Keratinocyte (primary cell): ENCODE measurements around the gene AOPEP. TPM values are rescaled to one million over a fixed set of nuclear protein-coding genes. Genes with fewer than 3 reads are reported as not detected.

Experiments used
- DNase-seq: peaks from one replicate; pipeline ENCODE4 v3.0.0-alpha.2; 2011; ENCODE audit warnings: low read depth, missing footprints, low spot score
- FAIRE-seq: peaks from 2 replicates; lab custom pipeline; 2011; peaks lifted over from hg19 to GRCh38; lab: Jason Lieb, UNC
- H2AFZ ChIP-seq: 2 replicates; pipeline ENCODE4 v1.6.0; 2012; ENCODE audit warnings: low read length, control low read depth, inconsistent platforms; ENCODE audit not compliant: control insufficient read depth
- H3K27ac ChIP-seq: 2 replicates; pipeline ENCODE4 v1.5.1; 2011; ENCODE audit warnings: low read length; ENCODE audit not compliant: control insufficient read depth, insufficient read depth
- H3K27me3 ChIP-seq: 3 replicates; pipeline ENCODE4 v1.6.0; 2011; ENCODE audit warnings: low read length; ENCODE audit not compliant: control insufficient read depth, insufficient read depth; ENCODE audit errors: extremely low read depth
- H3K36me3 ChIP-seq, 2 experiments: 2 replicates in 1 of 2; 3 replicates in 1 of 2; pipeline ENCODE4 v1.5.1; 2011; ENCODE audit warnings: low read length in 2 of 2, mild to moderate bottlenecking in 1 of 2; ENCODE audit not compliant: control insufficient read depth in 2 of 2, insufficient read depth in 2 of 2; ENCODE audit errors: extremely low read depth in 1 of 2
- H3K4me1 ChIP-seq: 3 replicates; pipeline ENCODE4 v1.5.1; 2011; ENCODE audit warnings: low read length; ENCODE audit not compliant: control insufficient read depth, insufficient read depth; ENCODE audit errors: extremely low read depth
- H3K4me2 ChIP-seq: 3 replicates; pipeline ENCODE4 v1.6.0; 2011; ENCODE audit warnings: low read depth, low read length; ENCODE audit not compliant: control insufficient read depth, insufficient read depth; ENCODE audit errors: extremely low read depth
- H3K4me3 ChIP-seq, 3 experiments: fragments of 200-600 bp in 1 of 3; sonication (generic) in 1 of 3; 2 replicates in 2 of 3; 3 replicates in 1 of 3; pipeline ENCODE4 v1.5.1; 2011 to 2016; ENCODE audit warnings: low read length in 3 of 3, mild to moderate bottlenecking in 3 of 3, control low read depth in 2 of 3, inconsistent platforms in 1 of 3, low read depth in 1 of 3, mixed read lengths in 1 of 3, mixed run types in 1 of 3, moderate library complexity in 1 of 3; ENCODE audit not compliant: control insufficient read depth in 2 of 3, insufficient read depth in 2 of 3; ENCODE audit errors: extremely low read depth in 1 of 3
- H3K79me2 ChIP-seq: 2 replicates; pipeline ENCODE4 v1.6.0; 2012; ENCODE audit warnings: low read length; ENCODE audit not compliant: control insufficient read depth, insufficient read depth
- H3K9ac ChIP-seq: 3 replicates; pipeline ENCODE4 v1.6.0; 2011; ENCODE audit warnings: low read length; ENCODE audit not compliant: control insufficient read depth, insufficient read depth; ENCODE audit errors: extremely low read depth
- H3K9me1 ChIP-seq: 3 replicates; pipeline ENCODE4 v1.6.0; 2011; ENCODE audit warnings: low read length; ENCODE audit not compliant: control insufficient read depth, insufficient read depth; ENCODE audit errors: extremely low read depth
- H3K9me3 ChIP-seq: 2 replicates; pipeline ENCODE4 v1.5.1; 2012; ENCODE audit warnings: low read depth, low read length; ENCODE audit not compliant: control insufficient read depth
- H4K20me1 ChIP-seq: 3 replicates; pipeline ENCODE4 v1.6.0; 2011; ENCODE audit warnings: low read length; ENCODE audit not compliant: control insufficient read depth, insufficient read depth; ENCODE audit errors: extremely low read depth
- EZH2 ChIP-seq: IDR thresholded peaks from one replicate; pipeline ENCODE4 v1.6.1; 2012; ENCODE audit warnings: inconsistent platforms, mild to moderate bottlenecking, low read length, moderate library complexity
- dilution Hi-C: fragments of 300-500 bp; cut with MboI; formaldehyde crosslinking; loops from one replicate; pipeline ENCODE4 v1.7.0; 2020; ENCODE audit warnings: low sequenced_read_pairs; ENCODE audit not compliant: extremely low pct_ligation_motif_present
- polyA plus RNA-seq, 5 experiments: library from polyadenylated mRNA; depleted of rRNA in 3 of 5; stranded (reverse) in 3 of 5; stranded (forward) in 1 of 5; unstranded in 1 of 5; fragments of >200 nt; gene quantifications; 1 replicate in 1 of 5; 2 replicates in 3 of 5; 3 replicates in 1 of 5; pipeline versions ENCODE4 v1.2.1 to v1.2.3, GENCODE V29; 2011 to 2012; ENCODE audit warnings: missing spikeins in 2 of 5, low read depth in 1 of 5, low replicate concordance in 1 of 5
- TF ChIP-seq, protein P1 (sequence below), 3 experiments: IDR thresholded peaks in 1 of 3; conservative IDR thresholded peaks in 1 of 3; optimal IDR thresholded peaks in 1 of 3; 2 replicates in 2 of 3; 3 replicates in 1 of 3; pipeline versions ENCODE3 to v1.5.1; 2011; ENCODE audit warnings: low read length in 3 of 3, mild to moderate bottlenecking in 3 of 3, moderate library complexity in 2 of 3, control low read depth in 1 of 3, inconsistent platforms in 1 of 3; ENCODE audit not compliant: insufficient read depth in 2 of 3; ENCODE audit errors: extremely low read depth in 1 of 3

AOPEP gene
- polyA plus RNA-seq, 1 donor (not counting 4 experiments of a cell fraction or from before 2014, with no cell fraction given), result 27.0 TPM

DNA sequence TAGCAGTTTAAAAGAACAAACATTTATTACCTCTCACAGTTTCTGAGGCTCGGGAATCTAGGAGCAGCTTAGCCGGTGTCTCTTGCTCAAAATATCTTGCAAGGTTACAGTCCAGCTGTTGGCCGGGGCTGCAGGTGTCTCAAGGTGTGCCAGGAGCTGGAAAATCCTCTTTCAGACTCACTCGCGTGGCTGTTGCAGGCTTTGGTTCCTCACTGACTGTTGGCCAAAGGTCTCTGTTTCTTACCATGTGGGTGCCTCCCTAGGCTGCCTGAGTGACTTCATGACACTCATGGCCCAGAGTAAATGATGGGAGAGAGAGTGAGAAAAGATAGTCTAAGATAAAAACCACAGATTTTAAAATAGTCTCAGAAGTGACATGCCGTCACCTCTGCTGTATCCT, 43.8 kb downstream of the AOPEP start:
- Histone ChIP-seq H3K4me3 (no peak overlapping the region), H3K79me2 (no peaks in the 10 kb centered on the region), H3K9ac (no peak overlapping the region), H3K4me1 (peaks cover 5% of the 10 kb centered on the region), H3K4me2 (no peak overlapping the region), H3K9me1 (no peaks in the 10 kb centered on the region), H4K20me1 (no peaks in the 10 kb centered on the region), H3K36me3 (no peaks in the 10 kb centered on the region), H2AFZ (no peak overlapping the region), H3K27me3 (no peaks in the 10 kb centered on the region), H3K9me3 (no peaks in the 10 kb centered on the region), H3K27ac (no peak overlapping the region)
- no peak for TF ChIP-seq EZH2
- TF ChIP-seq, protein P1, sequence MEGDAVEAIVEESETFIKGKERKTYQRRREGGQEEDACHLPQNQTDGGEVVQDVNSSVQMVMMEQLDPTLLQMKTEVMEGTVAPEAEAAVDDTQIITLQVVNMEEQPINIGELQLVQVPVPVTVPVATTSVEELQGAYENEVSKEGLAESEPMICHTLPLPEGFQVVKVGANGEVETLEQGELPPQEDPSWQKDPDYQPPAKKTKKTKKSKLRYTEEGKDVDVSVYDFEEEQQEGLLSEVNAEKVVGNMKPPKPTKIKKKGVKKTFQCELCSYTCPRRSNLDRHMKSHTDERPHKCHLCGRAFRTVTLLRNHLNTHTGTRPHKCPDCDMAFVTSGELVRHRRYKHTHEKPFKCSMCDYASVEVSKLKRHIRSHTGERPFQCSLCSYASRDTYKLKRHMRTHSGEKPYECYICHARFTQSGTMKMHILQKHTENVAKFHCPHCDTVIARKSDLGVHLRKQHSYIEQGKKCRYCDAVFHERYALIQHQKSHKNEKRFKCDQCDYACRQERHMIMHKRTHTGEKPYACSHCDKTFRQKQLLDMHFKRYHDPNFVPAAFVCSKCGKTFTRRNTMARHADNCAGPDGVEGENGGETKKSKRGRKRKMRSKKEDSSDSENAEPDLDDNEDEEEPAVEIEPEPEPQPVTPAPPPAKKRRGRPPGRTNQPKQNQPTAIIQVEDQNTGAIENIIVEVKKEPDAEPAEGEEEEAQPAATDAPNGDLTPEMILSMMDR (optimal IDR thresholded peaks at IDR 0.05 in 1 of 3, IDR thresholded peaks at IDR 0.05 in 1 of 3, conservative IDR thresholded peaks at IDR 0.05 in 1 of 3; ENCODE audit: extremely low read depth in 1 of 3, insufficient read depth in 2 of 3, low read length in 3 of 3), result no peak
- FAIRE-seq (no peak), DNase-seq (no peak)
- dilution Hi-C loops, result no loop called here

DNA sequence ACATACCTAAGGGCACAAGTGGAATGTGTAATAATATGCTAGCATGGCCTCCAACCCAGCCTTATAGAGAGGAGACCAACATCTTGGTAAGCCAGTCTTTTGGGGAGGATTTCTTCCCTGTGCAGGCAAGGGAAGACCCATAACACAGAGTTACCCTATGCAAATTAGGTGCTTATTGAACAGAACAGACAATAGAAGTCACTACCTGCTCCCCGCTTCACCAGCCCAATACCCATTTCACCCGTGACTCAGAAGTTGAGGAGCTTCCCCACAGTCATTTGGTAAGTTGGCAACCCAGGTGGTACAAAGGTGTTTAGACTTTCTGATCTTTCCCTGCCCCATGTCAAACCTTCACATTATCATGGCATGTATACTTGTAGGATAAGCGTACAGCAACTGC, 44.6 kb downstream of the AOPEP start:
- no peak for FAIRE-seq
- DNase-seq, result no peak

More for the DNA sequence above, 44.6 kb downstream of the AOPEP start:
- Histone ChIP-seq H3K9me3 (no peaks in the 10 kb centered on the region), H3K36me3 (no peaks in the 10 kb centered on the region), H3K27ac (no peak overlapping the region), H3K4me2 (no peak overlapping the region), H3K4me1 (peaks cover 5% of the 10 kb centered on the region), H4K20me1 (no peaks in the 10 kb centered on the region), H3K27me3 (no peaks in the 10 kb centered on the region), H3K9me1 (no peaks in the 10 kb centered on the region), H3K79me2 (no peaks in the 10 kb centered on the region), H3K9ac (no peak overlapping the region), H2AFZ (no peak overlapping the region), H3K4me3 (no peak overlapping the region)
- dilution Hi-C loops, result no loop called here
- TF ChIP-seq, protein P1 (optimal IDR thresholded peaks at IDR 0.05 in 1 of 3, IDR thresholded peaks at IDR 0.05 in 1 of 3, conservative IDR thresholded peaks at IDR 0.05 in 1 of 3; ENCODE audit: extremely low read depth in 1 of 3, insufficient read depth in 2 of 3, low read length in 3 of 3), result no peak
- TF ChIP-seq EZH2, result no peak
